Measurements from ENCODE around the gene EHBP1.

- no peak for TF ChIP-seq CTCF (conservative IDR thresholded peaks at IDR 0.05 in 1 of 2, IDR thresholded peaks at IDR 0.05 in 1 of 2; ENCODE audit: extremely low read depth in 1 of 2, insufficient read depth in 1 of 2, low read depth in 1 of 2, low read length in 2 of 2)
- no peak for TF ChIP-seq EZH2 (IDR thresholded peaks at IDR 0.05; ENCODE audit: borderline replicate concordance, low read length)
Measured at GRCh38 chr2:63093502-63093901, 388.0 kb downstream of the EHBP1 start.
